SK-N-SH treated with all-trans-retinoic acid at 6 μM for 48 hours (cell line): ENCODE results near the gene PWWP2B.
"Not testable (repeated sequence)": the region's sequence is repeated elsewhere in the genome, so short reads cannot be mapped to it uniquely, and the experiment has no call there.

Source experiments
- ATAC-seq: fragments of 200-7000 bp; cut with Tn5 transposase; 3 replicates; pipeline ENCODE4 v1.9.1; 2020; ENCODE audit warnings: mild to moderate bottlenecking, moderate library complexity
- BACH2 ChIP-seq: fragments of 250-450 bp; sonication (Bioruptor Pico); IDR thresholded peaks from 2 replicates; pipeline ENCODE4 v1.9.0; 2021; ENCODE audit warnings: mild to moderate bottlenecking, borderline replicate concordance
- CSDC2 ChIP-seq: fragments of 250-450 bp; sonication (Bioruptor Pico); IDR thresholded peaks from 2 replicates; pipeline ENCODE4 v1.5.0; 2020; ENCODE audit warnings: mild to moderate bottlenecking, moderate library complexity
- GLIS3 ChIP-seq: fragments of 250-450 bp; sonication (Bioruptor Pico); IDR thresholded peaks from 2 replicates; pipeline ENCODE4 v1.5.0; 2020; ENCODE audit warnings: mild to moderate bottlenecking, moderate library complexity
- ISL1 ChIP-seq: fragments of 250-450 bp; sonication (Bioruptor Pico); IDR thresholded peaks from 2 replicates; pipeline ENCODE4 v2.1.2; 2022; ENCODE audit warnings: mild to moderate bottlenecking, moderate library complexity
- OSR1 ChIP-seq: fragments of 250-450 bp; sonication (Bioruptor Pico); IDR thresholded peaks from 2 replicates; pipeline ENCODE4 v1.8.0; 2022; ENCODE audit warnings: moderate library complexity, mild to moderate bottlenecking, inconsistent platforms
- RARB ChIP-seq: fragments of 250-450 bp; sonication (Bioruptor Pico); IDR thresholded peaks from 2 replicates; pipeline ENCODE4 v1.8.0; 2021; ENCODE audit warnings: mild to moderate bottlenecking, moderate library complexity
- SNAI2 ChIP-seq: fragments of 250-450 bp; sonication (Bioruptor Pico); IDR thresholded peaks from 2 replicates; pipeline ENCODE4 v1.5.0; 2020; ENCODE audit warnings: mild to moderate bottlenecking, moderate library complexity
- TOX ChIP-seq: fragments of 250-450 bp; sonication (Bioruptor Pico); IDR thresholded peaks from 2 replicates; pipeline ENCODE4 v1.8.0; 2021; ENCODE audit warnings: mild to moderate bottlenecking, moderate library complexity, borderline replicate concordance
- ZC3H10 ChIP-seq: fragments of 250-450 bp; sonication (Bioruptor Pico); IDR thresholded peaks from 2 replicates; pipeline ENCODE4 v1.5.1; 2021; ENCODE audit warnings: mild to moderate bottlenecking, moderate library complexity
- TF ChIP-seq, protein P1 (sequence below): fragments of 250-450 bp; sonication (Bioruptor Pico); IDR thresholded peaks from 2 replicates; pipeline ENCODE4 v1.5.1; 2021; ENCODE audit warnings: mild to moderate bottlenecking, moderate library complexity
- TF ChIP-seq, protein P2 (sequence below): fragments of 250-450 bp; sonication (Bioruptor Pico); IDR thresholded peaks from 2 replicates; pipeline ENCODE4 v1.5.0; 2020; ENCODE audit warnings: mild to moderate bottlenecking, moderate library complexity
- TF ChIP-seq, protein P3 (sequence below): fragments of 250-450 bp; sonication (Bioruptor Pico); IDR thresholded peaks from 2 replicates; pipeline ENCODE4 v1.8.0; 2020; ENCODE audit warnings: mild to moderate bottlenecking, moderate library complexity, borderline replicate concordance
- TF ChIP-seq, protein P4 (sequence below): fragments of 250-450 bp; sonication (Bioruptor Pico); IDR thresholded peaks from 2 replicates; pipeline ENCODE4 v1.5.1; 2020; ENCODE audit warnings: low read depth, mild to moderate bottlenecking, moderate library complexity

Gene PWWP2B

DNA sequence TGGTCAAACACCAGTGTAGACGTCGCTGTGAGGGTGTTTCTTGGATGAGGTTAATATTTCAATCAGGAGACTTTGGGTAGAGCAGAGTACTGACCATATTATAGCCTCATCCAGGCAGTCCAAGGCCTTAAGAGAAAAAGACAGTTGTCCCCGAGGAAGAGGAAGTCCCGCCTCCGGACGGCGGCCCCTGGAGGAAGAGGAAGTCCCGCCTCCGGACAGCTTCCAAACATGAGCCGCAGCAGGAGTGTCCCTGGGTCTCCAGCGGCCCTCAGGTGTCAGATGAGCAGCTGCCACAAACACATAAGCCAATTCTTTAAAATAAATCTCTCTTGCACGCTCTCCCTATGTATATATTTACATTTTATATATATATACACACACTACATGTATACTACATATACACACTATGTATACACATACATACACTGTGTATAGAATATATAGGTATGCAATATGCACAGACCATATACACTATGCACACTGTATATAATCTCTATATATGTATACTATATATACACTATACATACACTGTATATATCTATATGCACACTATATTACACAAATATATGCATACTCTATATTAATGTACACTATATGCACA, 37.5 kb downstream of the PWWP2B start (continued):
- TF ChIP-seq BACH2 (CRISPR knock-in tag) = no peak
- no peak for TF ChIP-seq ZC3H10 (CRISPR knock-in tag)
- TF ChIP-seq, protein P1, sequence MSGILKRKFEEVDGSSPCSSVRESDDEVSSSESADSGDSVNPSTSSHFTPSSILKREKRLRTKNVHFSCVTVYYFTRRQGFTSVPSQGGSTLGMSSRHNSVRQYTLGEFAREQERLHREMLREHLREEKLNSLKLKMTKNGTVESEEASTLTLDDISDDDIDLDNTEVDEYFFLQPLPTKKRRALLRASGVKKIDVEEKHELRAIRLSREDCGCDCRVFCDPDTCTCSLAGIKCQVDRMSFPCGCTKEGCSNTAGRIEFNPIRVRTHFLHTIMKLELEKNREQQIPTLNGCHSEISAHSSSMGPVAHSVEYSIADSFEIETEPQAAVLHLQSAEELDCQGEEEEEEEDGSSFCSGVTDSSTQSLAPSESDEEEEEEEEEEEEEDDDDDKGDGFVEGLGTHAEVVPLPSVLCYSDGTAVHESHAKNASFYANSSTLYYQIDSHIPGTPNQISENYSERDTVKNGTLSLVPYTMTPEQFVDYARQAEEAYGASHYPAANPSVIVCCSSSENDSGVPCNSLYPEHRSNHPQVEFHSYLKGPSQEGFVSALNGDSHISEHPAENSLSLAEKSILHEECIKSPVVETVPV (CRISPR knock-in tag) = no peak
- TF ChIP-seq SNAI2 (CRISPR knock-in tag) = no peak

DNA sequence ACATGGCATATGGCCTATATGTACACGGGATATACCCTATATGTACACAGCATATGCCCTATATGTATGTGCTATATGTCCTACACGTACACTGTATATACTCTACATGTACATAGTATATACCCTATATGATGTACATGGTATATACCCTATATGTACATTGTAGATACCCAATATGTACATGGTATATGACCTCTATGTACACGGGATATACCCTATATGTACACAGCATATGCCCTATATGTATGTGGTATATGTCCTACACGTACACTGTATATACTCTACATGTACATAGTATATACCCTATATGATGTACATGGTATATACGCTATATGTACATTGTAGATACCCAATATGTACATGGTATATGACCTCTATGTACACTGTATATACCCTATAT, 38.3 kb downstream of the PWWP2B start:
- not testable (repeated sequence) for ATAC-seq

DNA sequence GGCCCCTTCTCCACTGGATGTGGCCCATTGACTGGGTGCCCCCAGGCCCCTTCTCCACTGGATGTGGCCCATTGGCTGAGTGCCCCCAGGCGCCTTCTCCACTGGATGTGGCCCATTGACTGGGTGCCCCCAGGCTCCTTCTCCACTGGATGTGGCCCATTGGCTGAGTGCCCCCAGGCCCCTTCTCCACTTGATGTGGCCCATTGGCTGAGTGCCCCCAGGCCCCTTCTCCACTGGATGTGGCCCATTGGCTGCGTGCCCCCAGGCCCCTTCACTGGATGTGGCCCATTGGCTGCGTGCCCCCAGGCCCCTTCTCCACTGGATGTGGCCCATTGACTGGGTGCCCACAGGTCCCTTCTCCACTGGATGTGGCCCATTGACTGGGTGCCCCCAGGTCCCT, 39.1 kb downstream of the PWWP2B start:
- not testable (repeated sequence) for ATAC-seq

DNA sequence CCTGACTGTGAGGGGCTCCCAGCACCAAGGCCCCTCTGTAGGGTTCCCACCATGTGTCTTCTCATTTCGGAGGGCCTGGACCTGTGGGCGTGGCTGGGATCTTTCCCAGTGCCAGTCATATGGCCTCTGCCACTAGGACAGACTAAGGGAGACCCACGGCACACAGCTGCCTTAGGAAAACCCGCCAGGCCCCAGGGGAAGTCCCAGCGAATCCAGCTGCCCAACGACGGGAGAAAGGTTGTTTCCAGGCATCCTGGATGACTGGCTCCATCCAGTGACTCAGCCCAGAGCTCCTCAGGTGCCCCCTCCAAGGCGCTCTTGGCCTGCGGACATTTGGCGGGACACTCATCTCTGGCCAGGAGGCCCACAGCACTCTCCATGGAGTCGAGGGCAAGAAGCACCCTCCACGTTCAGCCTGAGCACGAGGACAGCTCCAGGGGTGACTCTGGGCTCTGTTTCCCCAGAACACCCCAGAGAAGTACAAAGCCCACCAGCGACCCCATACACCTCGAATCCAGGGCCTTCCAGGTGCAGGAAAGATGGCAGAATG, 39.9 kb downstream of the PWWP2B start:
- ATAC-seq = no peak

DNA sequence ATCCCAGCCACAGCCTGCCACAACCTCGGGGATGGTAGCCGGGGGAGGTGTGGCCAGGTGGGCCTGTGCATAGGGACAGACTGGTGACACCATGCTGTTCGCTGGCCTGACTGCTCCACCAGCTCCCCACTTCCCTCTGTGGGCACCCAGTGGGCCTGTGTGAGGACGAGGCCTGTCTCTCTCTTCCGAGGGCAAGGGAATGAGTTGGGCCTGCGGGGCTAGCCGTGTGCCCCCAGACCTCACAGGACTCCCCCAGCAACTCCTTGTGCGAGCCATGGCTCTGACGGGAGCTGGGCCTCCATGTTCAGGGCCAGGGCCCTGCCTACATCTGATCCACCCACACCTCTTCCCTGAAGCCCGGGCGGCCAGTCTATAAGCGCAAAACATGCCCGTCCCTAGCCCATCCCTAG, 40.5 kb downstream of the PWWP2B start:
- ATAC-seq = no peak

More for the DNA sequence above, 39.9 kb downstream of the PWWP2B start:
- TF ChIP-seq OSR1 (CRISPR knock-in tag) (no peak), ISL1 (CRISPR knock-in tag) (no peak), TOX (CRISPR knock-in tag) (no peak)

DNA sequence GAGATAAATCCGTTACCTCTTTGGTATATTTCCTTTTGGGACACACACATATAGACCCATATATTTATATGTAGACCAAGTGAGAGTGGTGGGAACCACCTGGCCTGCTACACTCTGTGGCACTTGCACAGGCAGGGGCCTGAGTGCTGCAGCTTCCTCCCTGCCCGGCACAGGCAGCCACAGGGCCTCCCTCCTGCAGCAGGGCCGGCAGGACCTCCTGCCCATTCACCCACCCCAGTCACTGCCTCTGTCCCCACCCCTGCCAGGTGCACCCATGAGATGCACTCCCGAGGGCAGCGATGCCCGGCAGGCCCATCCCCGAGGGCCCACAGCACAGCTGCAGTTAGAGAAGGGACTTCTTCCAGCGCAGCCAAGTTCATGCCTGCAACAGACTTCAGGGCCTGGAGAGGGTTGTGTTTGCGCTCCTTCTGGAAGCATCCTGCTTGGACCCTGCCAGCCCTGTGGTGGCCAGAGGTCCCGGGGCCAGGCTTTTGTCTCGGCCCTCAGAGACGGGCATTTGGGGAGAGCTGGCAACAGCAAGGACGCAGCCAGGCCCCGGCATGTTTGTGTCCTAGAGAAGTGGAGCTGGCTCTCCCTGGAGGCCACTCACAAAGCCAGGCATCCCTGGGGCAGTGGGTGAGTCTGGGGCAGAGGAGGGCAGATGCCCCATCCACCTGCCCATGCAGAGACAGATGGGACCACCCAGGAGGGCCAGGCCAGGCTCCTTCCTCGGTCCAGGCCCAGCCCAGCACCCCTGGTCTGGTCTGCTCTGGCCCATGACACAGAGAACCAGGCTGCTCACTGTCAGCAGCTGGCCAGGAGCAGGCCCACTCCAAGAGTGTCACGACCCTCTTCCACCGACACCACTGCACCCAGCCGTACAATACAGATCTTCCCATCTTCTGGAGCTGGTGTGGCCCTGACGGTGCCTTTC, 41.4 kb downstream of the PWWP2B start:
- no peak; the same call in 2 of the 3 replicates for ATAC-seq
- TF ChIP-seq BACH2 (CRISPR knock-in tag) (no peak), GLIS3 (CRISPR knock-in tag) (no peak), RARB (no peak)
- TF ChIP-seq, protein P2, sequence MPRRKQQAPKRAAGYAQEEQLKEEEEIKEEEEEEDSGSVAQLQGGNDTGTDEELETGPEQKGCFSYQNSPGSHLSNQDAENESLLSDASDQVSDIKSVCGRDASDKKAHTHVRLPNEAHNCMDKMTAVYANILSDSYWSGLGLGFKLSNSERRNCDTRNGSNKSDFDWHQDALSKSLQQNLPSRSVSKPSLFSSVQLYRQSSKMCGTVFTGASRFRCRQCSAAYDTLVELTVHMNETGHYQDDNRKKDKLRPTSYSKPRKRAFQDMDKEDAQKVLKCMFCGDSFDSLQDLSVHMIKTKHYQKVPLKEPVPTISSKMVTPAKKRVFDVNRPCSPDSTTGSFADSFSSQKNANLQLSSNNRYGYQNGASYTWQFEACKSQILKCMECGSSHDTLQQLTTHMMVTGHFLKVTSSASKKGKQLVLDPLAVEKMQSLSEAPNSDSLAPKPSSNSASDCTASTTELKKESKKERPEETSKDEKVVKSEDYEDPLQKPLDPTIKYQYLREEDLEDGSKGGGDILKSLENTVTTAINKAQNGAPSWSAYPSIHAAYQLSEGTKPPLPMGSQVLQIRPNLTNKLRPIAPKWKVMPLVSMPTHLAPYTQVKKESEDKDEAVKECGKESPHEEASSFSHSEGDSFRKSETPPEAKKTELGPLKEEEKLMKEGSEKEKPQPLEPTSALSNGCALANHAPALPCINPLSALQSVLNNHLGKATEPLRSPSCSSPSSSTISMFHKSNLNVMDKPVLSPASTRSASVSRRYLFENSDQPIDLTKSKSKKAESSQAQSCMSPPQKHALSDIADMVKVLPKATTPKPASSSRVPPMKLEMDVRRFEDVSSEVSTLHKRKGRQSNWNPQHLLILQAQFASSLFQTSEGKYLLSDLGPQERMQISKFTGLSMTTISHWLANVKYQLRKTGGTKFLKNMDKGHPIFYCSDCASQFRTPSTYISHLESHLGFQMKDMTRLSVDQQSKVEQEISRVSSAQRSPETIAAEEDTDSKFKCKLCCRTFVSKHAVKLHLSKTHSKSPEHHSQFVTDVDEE (CRISPR knock-in tag) = no peak
- TF ChIP-seq, protein P3, sequence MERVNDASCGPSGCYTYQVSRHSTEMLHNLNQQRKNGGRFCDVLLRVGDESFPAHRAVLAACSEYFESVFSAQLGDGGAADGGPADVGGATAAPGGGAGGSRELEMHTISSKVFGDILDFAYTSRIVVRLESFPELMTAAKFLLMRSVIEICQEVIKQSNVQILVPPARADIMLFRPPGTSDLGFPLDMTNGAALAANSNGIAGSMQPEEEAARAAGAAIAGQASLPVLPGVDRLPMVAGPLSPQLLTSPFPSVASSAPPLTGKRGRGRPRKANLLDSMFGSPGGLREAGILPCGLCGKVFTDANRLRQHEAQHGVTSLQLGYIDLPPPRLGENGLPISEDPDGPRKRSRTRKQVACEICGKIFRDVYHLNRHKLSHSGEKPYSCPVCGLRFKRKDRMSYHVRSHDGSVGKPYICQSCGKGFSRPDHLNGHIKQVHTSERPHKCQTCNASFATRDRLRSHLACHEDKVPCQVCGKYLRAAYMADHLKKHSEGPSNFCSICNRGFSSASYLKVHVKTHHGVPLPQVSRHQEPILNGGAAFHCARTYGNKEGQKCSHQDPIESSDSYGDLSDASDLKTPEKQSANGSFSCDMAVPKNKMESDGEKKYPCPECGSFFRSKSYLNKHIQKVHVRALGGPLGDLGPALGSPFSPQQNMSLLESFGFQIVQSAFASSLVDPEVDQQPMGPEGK (CRISPR knock-in tag) = no peak

More for the DNA sequence above, 40.5 kb downstream of the PWWP2B start:
- TF ChIP-seq ZC3H10 (CRISPR knock-in tag) = no peak
- TF ChIP-seq CSDC2 = no peak
- TF ChIP-seq, protein P4, sequence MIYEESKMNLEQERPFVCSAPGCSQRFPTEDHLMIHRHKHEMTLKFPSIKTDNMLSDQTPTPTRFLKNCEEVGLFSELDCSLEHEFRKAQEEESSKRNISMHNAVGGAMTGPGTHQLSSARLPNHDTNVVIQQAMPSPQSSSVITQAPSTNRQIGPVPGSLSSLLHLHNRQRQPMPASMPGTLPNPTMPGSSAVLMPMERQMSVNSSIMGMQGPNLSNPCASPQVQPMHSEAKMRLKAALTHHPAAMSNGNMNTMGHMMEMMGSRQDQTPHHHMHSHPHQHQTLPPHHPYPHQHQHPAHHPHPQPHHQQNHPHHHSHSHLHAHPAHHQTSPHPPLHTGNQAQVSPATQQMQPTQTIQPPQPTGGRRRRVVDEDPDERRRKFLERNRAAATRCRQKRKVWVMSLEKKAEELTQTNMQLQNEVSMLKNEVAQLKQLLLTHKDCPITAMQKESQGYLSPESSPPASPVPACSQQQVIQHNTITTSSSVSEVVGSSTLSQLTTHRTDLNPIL (CRISPR knock-in tag) = no peak
- TF ChIP-seq, protein P2 (CRISPR knock-in tag) = no peak
- TF ChIP-seq, protein P1 (CRISPR knock-in tag) = no peak
